ENCODE data around the gene SLC43A2. TPM values are rescaled to one million over a fixed set of nuclear protein-coding genes. Genes with fewer than 3 reads are reported as not detected.
A peak's percentile ranks its signal among the peaks of the same experiment; 100 is the strongest.

The SLC43A2 gene
- total and polyA plus RNA-seq, 8 donors, result 25.6 to 87.9 (median 27.0) TPM

GRCh38 chr17:1571341-1571704, 57.3 kb downstream of the SLC43A2 start:
- H3K4me1 ChIP-seq, result peaks cover 19 to 44% of the 10 kb centered on the region in 2 donors
- intact Hi-C loops (cut with DNase I), result loop anchor here in 1 of 2 donors (10.0 kb wide), 1 partner anchor 53 kb away; the partner anchor contains the start of gene SLC43A2
- DNase-seq, result no peak
- no peak overlapping the region for H3K4me3 ChIP-seq
- H3K27me3 ChIP-seq, result no peaks in the 10 kb centered on the region
- H3K27ac ChIP-seq, result no peak overlapping the region
- peaks cover 0 to 7% of the 10 kb centered on the region in 2 donors for H3K36me3 ChIP-seq
- TF ChIP-seq CTCF (IDR thresholded peaks at IDR 0.05), result no peak
- ATAC-seq, result no peak
- H3K9me3 ChIP-seq, result no peaks in the 10 kb centered on the region

GRCh38 chr17:1568950-1569810, 59.5 kb downstream of the SLC43A2 start:
- H3K27me3 ChIP-seq, result no peaks in the 10 kb centered on the region
- peaks cover 5 to 32% of the 10 kb centered on the region in 2 donors for H3K4me1 ChIP-seq
- peak in 1 of 4 donors; percentile 26 for DNase-seq
- intact Hi-C loops (cut with DNase I), result no loop called here
- H3K36me3 ChIP-seq, result no peaks in the 10 kb centered on the region
- no peak for TF ChIP-seq CTCF (IDR thresholded peaks at IDR 0.05)
- no peaks in the 10 kb centered on the region for H3K9me3 ChIP-seq
- ATAC-seq, result no peak
- H3K4me3 ChIP-seq, result no peak overlapping the region
- no peak overlapping the region for H3K27ac ChIP-seq

DNA sequence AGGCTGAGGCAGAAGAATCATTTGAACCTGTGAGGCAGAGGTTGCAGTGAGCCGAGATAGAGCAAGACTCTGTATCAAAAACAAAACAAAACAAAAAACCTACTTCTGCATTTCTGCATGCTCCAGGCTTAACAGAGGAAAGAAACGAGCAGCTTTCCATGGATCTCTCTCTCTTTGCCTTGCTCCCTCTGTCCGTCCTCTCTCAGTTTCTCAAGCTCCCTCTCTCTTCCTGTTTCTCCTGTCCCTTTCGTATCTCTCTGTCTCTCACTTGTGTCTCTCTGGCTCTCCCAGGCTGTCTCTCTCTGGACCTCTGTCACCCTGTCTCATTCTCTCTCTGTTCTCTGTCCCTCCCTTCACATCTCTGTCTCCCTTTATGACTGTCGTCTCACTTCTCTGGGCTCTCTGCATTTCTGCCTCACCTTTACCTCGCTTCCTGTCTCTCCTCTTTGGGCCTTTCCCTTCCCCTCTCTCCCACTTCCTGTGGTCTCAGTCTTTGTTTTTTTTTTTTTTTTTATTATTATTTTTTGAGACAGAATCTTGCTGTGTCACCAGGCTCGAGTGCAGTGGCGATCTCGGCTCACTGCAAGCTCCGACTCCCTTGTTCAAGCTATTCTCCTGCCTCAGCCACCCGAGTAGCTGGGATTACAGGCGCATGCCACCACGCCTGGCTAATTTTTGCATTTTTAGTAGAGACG, 62.0 kb downstream of the SLC43A2 start:
- no peaks in the 10 kb centered on the region for H3K27me3 ChIP-seq
- intact Hi-C loops (cut with DNase I), result no loop called here
- no peaks in the 10 kb centered on the region for H3K9me3 ChIP-seq
- no peak for ATAC-seq
- no peaks in the 10 kb centered on the region for H3K36me3 ChIP-seq
- H3K4me3 ChIP-seq, result no peak overlapping the region
- H3K4me1 ChIP-seq, result peaks cover 0 to 29% of the 10 kb centered on the region in 2 donors
- peak overlapping the region in 1 of 2 donors; percentile 20 for H3K27ac ChIP-seq
- TF ChIP-seq CTCF (IDR thresholded peaks at IDR 0.05), result no peak
- DNase-seq, result peak in 1 of 4 donors; percentile 20

- Histone ChIP-seq H3K36me3 (no peaks in the 10 kb centered on the region), H3K4me1 (peaks cover 6 to 37% of the 10 kb centered on the region in 2 donors), H3K27ac (no peak overlapping the region), H3K4me3 (no peak overlapping the region), H3K27me3 (no peaks in the 10 kb centered on the region), H3K9me3 (no peaks in the 10 kb centered on the region)
- ATAC-seq (no peak), DNase-seq (peak in 1 of 4 donors; percentile 53)
- no peak for TF ChIP-seq CTCF (IDR thresholded peaks at IDR 0.05)
- intact Hi-C loops (cut with DNase I), result no loop called here
Observed at GRCh38 chr17:1565877-1566276, 62.8 kb downstream of the SLC43A2 start.

Measured in left lung (tissue), 10 donors.